Measurements from ENCODE around the gene TAF15.

DNA sequence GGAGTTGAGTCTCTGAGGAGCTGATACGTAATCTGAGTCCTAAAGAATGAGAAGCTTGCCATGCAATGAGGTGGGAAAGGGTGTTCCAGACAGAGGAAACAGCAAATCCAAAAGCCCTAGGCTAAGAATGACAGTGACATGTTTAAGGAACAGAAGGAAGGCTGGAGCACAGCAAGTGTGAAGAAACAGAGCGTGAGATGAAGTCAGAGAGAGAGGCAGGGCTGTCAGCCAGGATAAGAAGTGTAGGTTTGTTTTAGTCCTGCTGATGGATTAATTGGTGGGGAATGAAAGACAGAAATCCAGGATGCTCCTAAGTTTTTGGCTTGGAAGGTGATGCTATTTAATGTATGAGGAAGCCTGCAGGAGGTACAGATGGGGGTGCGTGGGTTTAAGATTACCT lies 28.3 kb upstream of the TAF15 start:
- no peak for TF ChIP-seq CTCF (optimal IDR thresholded peaks at IDR 0.05 in 1 of 3, IDR thresholded peaks at IDR 0.05 in 1 of 3, conservative IDR thresholded peaks at IDR 0.05 in 1 of 3; ENCODE audit: extremely low read depth in 1 of 3, insufficient read depth in 2 of 3, low read length in 3 of 3)
- TF ChIP-seq EZH2 (IDR thresholded peaks at IDR 0.05; ENCODE audit: low read length): no peak

All from keratinocyte (primary cell).